Suprapubic skin (tissue), 3 donors: ENCODE measurements around the gene GUCY2F.

Experiments used
- POLR2A ChIP-seq, 2 donors: fragments of 450-650 bp; IDR thresholded peaks; one replicate each; pipeline ENCODE4 v1.6.1; 2017; ENCODE audit warnings: antibody characterized with exemption in 2 of 2, mild to moderate bottlenecking in 2 of 2, moderate library complexity in 2 of 2
- TF ChIP-seq, protein P1 (sequence below), 2 donors: fragments of 200-600 bp in 1 of 2; fragments of 450-650 bp in 1 of 2; sonication (generic) in 1 of 2; IDR thresholded peaks; one replicate each; pipeline ENCODE4 v1.5.1; 2016 to 2019; ENCODE audit warnings: antibody characterized with exemption in 2 of 2, mild to moderate bottlenecking in 1 of 2, moderate library complexity in 1 of 2

DNA sequence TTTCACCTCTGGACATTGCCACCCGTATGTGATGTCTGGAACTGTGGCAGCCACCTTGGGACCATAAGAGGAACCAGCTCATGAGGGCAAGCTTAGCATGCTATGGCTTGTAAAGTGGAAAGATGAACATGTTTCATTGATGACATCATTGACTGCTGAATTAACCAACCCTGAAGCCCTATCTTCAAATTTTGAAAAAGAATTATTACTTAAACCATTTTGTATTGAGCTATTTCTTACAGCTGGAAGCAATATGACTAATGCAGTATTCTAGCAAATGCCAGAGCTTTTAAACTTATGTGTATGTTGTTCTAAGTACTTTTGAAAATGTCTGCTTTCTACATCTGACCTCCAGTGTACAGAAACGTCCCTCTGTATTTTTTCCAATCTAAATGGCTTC lies 18.1 kb downstream of the GUCY2F start:
- TF ChIP-seq, protein P1, sequence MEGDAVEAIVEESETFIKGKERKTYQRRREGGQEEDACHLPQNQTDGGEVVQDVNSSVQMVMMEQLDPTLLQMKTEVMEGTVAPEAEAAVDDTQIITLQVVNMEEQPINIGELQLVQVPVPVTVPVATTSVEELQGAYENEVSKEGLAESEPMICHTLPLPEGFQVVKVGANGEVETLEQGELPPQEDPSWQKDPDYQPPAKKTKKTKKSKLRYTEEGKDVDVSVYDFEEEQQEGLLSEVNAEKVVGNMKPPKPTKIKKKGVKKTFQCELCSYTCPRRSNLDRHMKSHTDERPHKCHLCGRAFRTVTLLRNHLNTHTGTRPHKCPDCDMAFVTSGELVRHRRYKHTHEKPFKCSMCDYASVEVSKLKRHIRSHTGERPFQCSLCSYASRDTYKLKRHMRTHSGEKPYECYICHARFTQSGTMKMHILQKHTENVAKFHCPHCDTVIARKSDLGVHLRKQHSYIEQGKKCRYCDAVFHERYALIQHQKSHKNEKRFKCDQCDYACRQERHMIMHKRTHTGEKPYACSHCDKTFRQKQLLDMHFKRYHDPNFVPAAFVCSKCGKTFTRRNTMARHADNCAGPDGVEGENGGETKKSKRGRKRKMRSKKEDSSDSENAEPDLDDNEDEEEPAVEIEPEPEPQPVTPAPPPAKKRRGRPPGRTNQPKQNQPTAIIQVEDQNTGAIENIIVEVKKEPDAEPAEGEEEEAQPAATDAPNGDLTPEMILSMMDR (IDR thresholded peaks at IDR 0.05), result no peak
- no peak for TF ChIP-seq POLR2A (IDR thresholded peaks at IDR 0.05)
